Lower lobe of right lung (tissue), 2 donors: ENCODE data around the gene YEATS2. TPM values are rescaled to one million over a fixed set of nuclear protein-coding genes. Genes with fewer than 3 reads are reported as not detected.
"Not testable (repeated sequence)": the region's sequence is repeated elsewhere in the genome, so short reads cannot be mapped to it uniquely, and the experiment has no call there.

Experiments
- ATAC-seq, 2 donors: fragments of 200-7000 bp; cut with Tn5 transposase; one replicate each; pipeline ENCODE4 v1.9.1; 2020 to 2022; ENCODE audit warnings: mild to moderate bottlenecking in 2 of 2, moderate library complexity in 2 of 2
- DNase-seq: peaks from one replicate; pipeline ENCODE4 v3.0.0-alpha.2; 2020
- H3K27ac ChIP-seq: fragments of 200-600 bp; one replicate; pipeline ENCODE4 v1.8.0; 2022
- H3K27me3 ChIP-seq: fragments of 200-600 bp; one replicate; pipeline ENCODE4 v1.8.0; 2022; ENCODE audit warnings: low read depth
- H3K36me3 ChIP-seq: fragments of 200-600 bp; one replicate; pipeline ENCODE4 v1.8.0; 2022; ENCODE audit warnings: mild to moderate bottlenecking
- H3K4me1 ChIP-seq: fragments of 200-600 bp; one replicate; pipeline ENCODE4 v1.8.0; 2022
- H3K4me3 ChIP-seq: fragments of 200-600 bp; one replicate; pipeline ENCODE4 v1.8.0; 2022; ENCODE audit warnings: mild to moderate bottlenecking
- H3K9me3 ChIP-seq: fragments of 200-600 bp; one replicate; pipeline ENCODE4 v1.8.0; 2022
- CTCF ChIP-seq: fragments of 200-600 bp; IDR thresholded peaks from one replicate; pipeline ENCODE4 v1.8.0; 2022; ENCODE audit warnings: antibody characterized with exemption, mild to moderate bottlenecking
- intact Hi-C: fragments of 100-400 bp; cut with DNase I; formaldehyde crosslinking; loops from one replicate; pipeline ENCODE4 v1.11.0; 2022
- total RNA-seq: library from RNA; stranded (reverse); fragmentation: NEBNext Ultra II Directional; extraction: Animal tissue kit (Norgen Biotek cat#: 25700); gene quantifications from one replicate; pipeline ENCODE4 v1.2.1, GENCODE V29; 2021
- donor health status: DM: no; HTN: yes; CAD: no; lungs with severe emphysema.

The YEATS2 gene
- total RNA-seq, 1 donor from 2014 or later: 29.0 TPM

- Histone ChIP-seq H3K4me1 (no peaks in the 10 kb centered on the region), H3K27ac (no peak overlapping the region), H3K4me3 (no peak overlapping the region), H3K27me3 (no peaks in the 10 kb centered on the region), H3K36me3 (peaks cover 93% of the 10 kb centered on the region), H3K9me3 (no peaks in the 10 kb centered on the region)
- DNase-seq (no peak), ATAC-seq (no peak)
- TF ChIP-seq CTCF: no peak
- intact Hi-C loops: no loop called here
Measured at GRCh38 chr3:183781246-183781645, 83.6 kb downstream of the YEATS2 start.

GRCh38 chr3:183782576-183783276, 85.1 kb downstream of the YEATS2 start:
- no peaks in the 10 kb centered on the region for H3K27me3 ChIP-seq
- DNase-seq (no peak), ATAC-seq (no peak)
- intact Hi-C loops: no loop called here
- peaks cover 93% of the 10 kb centered on the region for H3K36me3 ChIP-seq
- no peak for TF ChIP-seq CTCF
- H3K9me3 ChIP-seq: no peaks in the 10 kb centered on the region
- no peaks in the 10 kb centered on the region for H3K4me1 ChIP-seq
- no peak overlapping the region for H3K27ac ChIP-seq
- H3K4me3 ChIP-seq: no peak overlapping the region

GRCh38 chr3:183784503-183784902, 86.9 kb downstream of the YEATS2 start:
- peaks cover 90% of the 10 kb centered on the region for H3K36me3 ChIP-seq
- intact Hi-C loops, DNase-seq, H3K27me3 ChIP-seq, ATAC-seq, H3K4me1 ChIP-seq, H3K27ac ChIP-seq, H3K9me3 ChIP-seq, H3K4me3 ChIP-seq: not testable (repeated sequence)

GRCh38 chr3:183789826-183790225, 92.2 kb downstream of the YEATS2 start:
- no peak for DNase-seq
- ATAC-seq: no peak
- intact Hi-C loops: no loop called here
- Histone ChIP-seq H3K4me3 (no peak overlapping the region), H3K27me3 (no peaks in the 10 kb centered on the region), H3K36me3 (peaks cover 82% of the 10 kb centered on the region), H3K27ac (no peak overlapping the region), H3K4me1 (no peaks in the 10 kb centered on the region), H3K9me3 (no peaks in the 10 kb centered on the region)
- TF ChIP-seq CTCF: no peak

- H3K4me1 ChIP-seq: no peaks in the 10 kb centered on the region
- no peaks in the 10 kb centered on the region for H3K9me3 ChIP-seq
- H3K4me3 ChIP-seq: no peak overlapping the region
- no peaks in the 10 kb centered on the region for H3K27me3 ChIP-seq
- H3K36me3 ChIP-seq: peaks cover 80% of the 10 kb centered on the region
- intact Hi-C loops: no loop called here
- DNase-seq (no peak), ATAC-seq (no peak)
- H3K27ac ChIP-seq: no peak overlapping the region
- TF ChIP-seq CTCF: no peak
Measured at GRCh38 chr3:183790700-183791099, 93.1 kb downstream of the YEATS2 start.

GRCh38 chr3:183792976-183793375, 95.4 kb downstream of the YEATS2 start:
- H3K27ac ChIP-seq: no peak overlapping the region
- no peaks in the 10 kb centered on the region for H3K9me3 ChIP-seq
- peaks cover 70% of the 10 kb centered on the region for H3K36me3 ChIP-seq
- no peaks in the 10 kb centered on the region for H3K4me1 ChIP-seq
- no peak for DNase-seq
- H3K4me3 ChIP-seq: no peak overlapping the region
- H3K27me3 ChIP-seq: no peaks in the 10 kb centered on the region
- TF ChIP-seq CTCF: no peak
- intact Hi-C loops: no loop called here
- no peak for ATAC-seq
